ENCODE measurements around the gene HSF2BP.

The HSF2BP gene

GRCh38 chr21:43611598-43612369 is 47.5 kb downstream of the HSF2BP start:
- no peak overlapping the region; the same call in 1 of the 2 replicates for H3K4me3 ChIP-seq (ENCODE audit: low read depth, low read length)
- TF ChIP-seq CTCF (IDR thresholded peaks at IDR 0.05; ENCODE audit: low read depth, low read length), result peak; percentile 97
- no peaks in the 10 kb centered on the region for H3K27me3 ChIP-seq
- DNase-seq, result peak; percentile 78
- H3K9me3 ChIP-seq, result no peaks in the 10 kb centered on the region
- peaks cover 17% of the 10 kb centered on the region for H3K4me1 ChIP-seq
- no peaks in the 10 kb centered on the region for H3K36me3 ChIP-seq

- peak; percentile 91 for DNase-seq
- no peaks in the 10 kb centered on the region for H3K27me3 ChIP-seq
- peak overlapping the region; percentile 2; the same call in 1 of the 2 replicates for H3K4me3 ChIP-seq (ENCODE audit: low read depth, low read length)
- no peaks in the 10 kb centered on the region for H3K36me3 ChIP-seq
- H3K4me1 ChIP-seq, result peaks cover 17% of the 10 kb centered on the region
- TF ChIP-seq CTCF (IDR thresholded peaks at IDR 0.05; ENCODE audit: low read depth, low read length), result no peak
- H3K9me3 ChIP-seq, result no peaks in the 10 kb centered on the region
Observed at GRCh38 chr21:43609501-43610340, 49.6 kb downstream of the HSF2BP start.

GRCh38 chr21:43608664-43609063 is 50.6 kb downstream of the HSF2BP start:
- Histone ChIP-seq H3K36me3 (no peaks in the 10 kb centered on the region), H3K4me3 (ENCODE audit: low read depth, low read length) (no peak overlapping the region), H3K9me3 (no peaks in the 10 kb centered on the region), H3K4me1 (peaks cover 19% of the 10 kb centered on the region), H3K27me3 (no peaks in the 10 kb centered on the region)
- TF ChIP-seq CTCF (IDR thresholded peaks at IDR 0.05; ENCODE audit: low read depth, low read length), result no peak
- DNase-seq, result no peak

- Histone ChIP-seq H3K4me1 (peaks cover 22% of the 10 kb centered on the region), H3K27me3 (no peaks in the 10 kb centered on the region), H3K9me3 (no peaks in the 10 kb centered on the region), H3K36me3 (no peaks in the 10 kb centered on the region), H3K4me3 (ENCODE audit: low read depth, low read length) (no peak overlapping the region)
- no peak for TF ChIP-seq CTCF (IDR thresholded peaks at IDR 0.05; ENCODE audit: low read depth, low read length)
- no peak for DNase-seq
Observed at GRCh38 chr21:43608225-43608624, 51.1 kb downstream of the HSF2BP start.

- TF ChIP-seq CTCF (IDR thresholded peaks at IDR 0.05; ENCODE audit: low read depth, low read length), result no peak
Observed at GRCh38 chr21:43605320-43606215, 53.7 kb downstream of the HSF2BP start.

More at GRCh38 chr21:43605320-43606215, 53.7 kb downstream of the HSF2BP start:
- no peaks in the 10 kb centered on the region for H3K9me3 ChIP-seq
- H3K4me1 ChIP-seq, result peaks cover 18% of the 10 kb centered on the region
- no peak for DNase-seq
- no peak overlapping the region for H3K4me3 ChIP-seq (ENCODE audit: low read depth, low read length)
- H3K27me3 ChIP-seq, result no peaks in the 10 kb centered on the region
- H3K36me3 ChIP-seq, result no peaks in the 10 kb centered on the region
